Activated CD8-positive, alpha-beta memory T cell treated with anti-CD3 and anti-CD28 coated beads, Interleukin-2, amount 10 ng/mL, durations not matched to agents 7 days and 5 days (primary cell): ENCODE data around the gene HIPK2. TPM values are rescaled to one million over a fixed set of nuclear protein-coding genes. Genes with fewer than 3 reads are reported as not detected.

ENCODE experiments used
- ATAC-seq: fragments of 150-1000 bp; cut with Tn5 transposase; one replicate; pipeline ENCODE4 v1.10.0; 2021; ENCODE audit warnings: moderate library complexity
- CTCF ChIA-PET: fragments of 350-600 bp; sonication (Branson Sonifier 250); formaldehyde crosslinking; loops from one replicate; lab custom pipeline; 2021; ENCODE audit warnings: antibody characterized with exemption; lab: Charles Lee
- DNase-seq: peaks from one replicate; pipeline ENCODE4 v3.0.0-alpha.2; 2020
- H3K27ac Mint-ChIP-seq: one replicate; pipeline ENCODE4 v1.8.0; 2021; ENCODE audit warnings: mild to moderate bottlenecking, mixed read lengths
- H3K27me3 Mint-ChIP-seq: one replicate; pipeline ENCODE4 v1.8.0; 2021; ENCODE audit warnings: mixed read lengths
- H3K36me3 Mint-ChIP-seq: one replicate; pipeline ENCODE4 v1.8.0; 2021; ENCODE audit warnings: mild to moderate bottlenecking, mixed read lengths
- H3K4me1 Mint-ChIP-seq: one replicate; pipeline ENCODE4 v1.8.0; 2021; ENCODE audit warnings: mixed read lengths
- H3K4me3 Mint-ChIP-seq: one replicate; pipeline ENCODE4 v1.8.0; 2021; ENCODE audit warnings: mild to moderate bottlenecking, moderate library complexity, mixed read lengths
- H3K9me3 Mint-ChIP-seq: one replicate; pipeline ENCODE4 v1.8.0; 2022; ENCODE audit warnings: low read depth, mixed read lengths
- total RNA-seq, 2 experiments: library from RNA; stranded (reverse); gene quantifications; one replicate each; pipeline ENCODE4 v1.2.3, GENCODE V29; 2021

The HIPK2 gene
- total RNA-seq, 2 experiments from 2014 or later = 20.2 to 21.4 TPM

- ATAC-seq = no peak
- H3K4me3 Mint-ChIP-seq = no peak overlapping the region
- no peak for DNase-seq
- no peaks in the 10 kb centered on the region for H3K9me3 Mint-ChIP-seq
- no peaks in the 10 kb centered on the region for H3K27me3 Mint-ChIP-seq
- no peak overlapping the region for H3K27ac Mint-ChIP-seq
- peaks cover 5% of the 10 kb centered on the region for H3K36me3 Mint-ChIP-seq
- CTCF ChIA-PET = no interaction called here
- H3K4me1 Mint-ChIP-seq = peaks cover 43% of the 10 kb centered on the region
Observed at GRCh38 chr7:139696552-139696951, 81.2 kb downstream of the HIPK2 start.

- peak overlapping the region; percentile 13 for H3K27ac Mint-ChIP-seq
- no peak for DNase-seq
- no peaks in the 10 kb centered on the region for H3K9me3 Mint-ChIP-seq
- H3K36me3 Mint-ChIP-seq = peaks cover 8% of the 10 kb centered on the region
- no peak for ATAC-seq
- H3K4me3 Mint-ChIP-seq = no peak overlapping the region
- peaks cover 33% of the 10 kb centered on the region for H3K4me1 Mint-ChIP-seq
- no peaks in the 10 kb centered on the region for H3K27me3 Mint-ChIP-seq
- CTCF ChIA-PET = no interaction called here
Observed at GRCh38 chr7:139695588-139695987, 82.2 kb downstream of the HIPK2 start.

- Mint-ChIP-seq H3K4me1 (peaks cover 28% of the 10 kb centered on the region), H3K27ac (no peak overlapping the region), H3K27me3 (no peaks in the 10 kb centered on the region), H3K4me3 (no peak overlapping the region), H3K9me3 (no peaks in the 10 kb centered on the region), H3K36me3 (peaks cover 8% of the 10 kb centered on the region)
- CTCF ChIA-PET = no interaction called here
- ATAC-seq (no peak), DNase-seq (no peak)
Observed at GRCh38 chr7:139695051-139695450, 82.7 kb downstream of the HIPK2 start.

GRCh38 chr7:139694389-139694676, 83.5 kb downstream of the HIPK2 start:
- Mint-ChIP-seq H3K27ac (no peak overlapping the region), H3K36me3 (peaks cover 11% of the 10 kb centered on the region), H3K9me3 (no peaks in the 10 kb centered on the region), H3K4me1 (peaks cover 21% of the 10 kb centered on the region), H3K27me3 (no peaks in the 10 kb centered on the region), H3K4me3 (no peak overlapping the region)
- no peak for ATAC-seq
- CTCF ChIA-PET = no interaction called here
- DNase-seq = no peak

DNA sequence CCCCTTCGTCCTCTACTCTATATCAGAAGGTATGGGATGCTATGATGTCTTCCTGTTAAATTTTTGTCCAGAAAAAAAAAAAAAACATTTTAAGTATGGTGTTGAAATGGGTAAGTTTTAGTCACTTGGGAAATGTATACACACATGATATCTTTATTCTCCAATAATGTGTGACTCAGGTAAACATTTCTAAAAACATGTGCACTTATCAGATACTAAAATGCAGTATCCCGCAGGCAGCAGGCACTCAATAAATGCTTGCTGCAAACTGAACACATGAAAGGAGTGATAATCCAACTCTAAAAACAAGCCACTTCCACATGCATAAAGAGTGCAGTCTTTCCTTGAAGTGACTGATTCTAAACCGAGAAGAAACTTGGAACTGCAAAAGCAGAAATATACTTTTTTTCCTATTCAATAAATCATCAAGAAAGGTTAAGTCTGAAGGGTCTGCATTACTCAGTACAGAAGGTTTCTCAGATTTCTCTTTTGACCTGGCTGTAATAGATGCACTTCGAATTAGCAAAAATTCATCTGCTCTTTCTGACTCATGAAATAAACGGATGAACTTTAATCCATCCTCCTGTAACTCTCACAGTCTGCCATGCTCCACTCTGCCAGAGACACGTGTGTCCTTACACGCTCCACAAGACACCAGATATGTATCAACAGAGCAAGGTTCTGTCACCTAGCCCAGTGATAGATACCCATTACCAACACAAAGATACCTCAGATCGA, 84.0 kb downstream of the HIPK2 start:
- Mint-ChIP-seq H3K27me3 (no peaks in the 10 kb centered on the region), H3K4me3 (no peak overlapping the region), H3K27ac (no peak overlapping the region), H3K9me3 (no peaks in the 10 kb centered on the region), H3K4me1 (peaks cover 18% of the 10 kb centered on the region), H3K36me3 (peaks cover 11% of the 10 kb centered on the region)
- no peak for ATAC-seq
- no peak for DNase-seq
- CTCF ChIA-PET = no interaction called here

DNA sequence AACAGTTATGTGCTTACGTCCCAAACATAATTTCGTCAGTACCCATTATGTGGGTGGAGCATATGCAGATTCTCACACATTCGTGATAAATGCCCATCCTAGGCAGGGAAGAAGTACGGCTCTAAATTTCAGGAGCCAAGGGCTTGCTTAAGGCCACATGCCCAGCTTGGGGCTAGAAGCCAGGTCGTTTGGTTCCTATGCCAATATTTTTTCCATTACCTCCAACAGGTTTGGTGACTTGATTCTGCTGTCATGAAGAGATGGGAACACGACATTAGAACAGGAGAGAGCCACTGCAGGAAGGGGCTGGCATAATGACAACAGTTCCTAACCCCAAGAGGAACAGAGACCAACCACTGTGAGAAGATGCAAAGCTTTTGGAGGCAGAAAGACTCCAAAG, 85.1 kb downstream of the HIPK2 start:
- Mint-ChIP-seq H3K27ac (no peak overlapping the region), H3K27me3 (no peaks in the 10 kb centered on the region), H3K4me1 (peaks cover 17% of the 10 kb centered on the region), H3K9me3 (peaks cover 3% of the 10 kb centered on the region), H3K4me3 (no peak overlapping the region), H3K36me3 (peaks cover 16% of the 10 kb centered on the region)
- no peak for ATAC-seq
- no peak for DNase-seq
- CTCF ChIA-PET = no interaction called here

DNA sequence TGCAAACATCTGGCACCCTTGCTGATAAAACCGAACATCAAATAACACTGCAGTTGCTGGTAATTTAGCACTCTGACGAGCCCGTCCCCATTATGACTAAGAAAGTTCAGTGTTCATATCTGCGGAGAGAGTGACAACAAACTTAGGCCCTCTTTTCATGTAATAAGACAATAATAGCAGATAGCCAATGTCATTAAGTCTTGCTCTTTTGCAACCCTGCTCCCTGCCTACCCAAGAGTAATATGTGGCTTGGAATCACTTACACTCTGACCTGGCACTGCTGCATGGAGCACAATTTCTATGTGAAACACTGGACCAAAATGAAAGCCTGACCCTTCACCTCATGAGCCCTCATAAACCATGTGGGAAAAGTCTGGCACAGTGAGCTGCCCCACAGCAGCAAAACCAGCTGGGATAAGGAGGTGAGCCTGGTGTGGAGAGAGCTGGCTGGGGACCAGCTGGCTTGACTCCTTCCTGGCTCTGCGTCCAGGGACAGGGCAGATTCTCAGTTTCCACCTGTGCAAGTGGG, 86.5 kb downstream of the HIPK2 start:
- DNase-seq = no peak
- Mint-ChIP-seq H3K4me1 (peaks cover 6% of the 10 kb centered on the region), H3K36me3 (peaks cover 25% of the 10 kb centered on the region), H3K27me3 (no peaks in the 10 kb centered on the region), H3K27ac (no peak overlapping the region), H3K9me3 (peaks cover 5% of the 10 kb centered on the region), H3K4me3 (no peak overlapping the region)
- CTCF ChIA-PET = no interaction called here
- ATAC-seq = no peak

DNA sequence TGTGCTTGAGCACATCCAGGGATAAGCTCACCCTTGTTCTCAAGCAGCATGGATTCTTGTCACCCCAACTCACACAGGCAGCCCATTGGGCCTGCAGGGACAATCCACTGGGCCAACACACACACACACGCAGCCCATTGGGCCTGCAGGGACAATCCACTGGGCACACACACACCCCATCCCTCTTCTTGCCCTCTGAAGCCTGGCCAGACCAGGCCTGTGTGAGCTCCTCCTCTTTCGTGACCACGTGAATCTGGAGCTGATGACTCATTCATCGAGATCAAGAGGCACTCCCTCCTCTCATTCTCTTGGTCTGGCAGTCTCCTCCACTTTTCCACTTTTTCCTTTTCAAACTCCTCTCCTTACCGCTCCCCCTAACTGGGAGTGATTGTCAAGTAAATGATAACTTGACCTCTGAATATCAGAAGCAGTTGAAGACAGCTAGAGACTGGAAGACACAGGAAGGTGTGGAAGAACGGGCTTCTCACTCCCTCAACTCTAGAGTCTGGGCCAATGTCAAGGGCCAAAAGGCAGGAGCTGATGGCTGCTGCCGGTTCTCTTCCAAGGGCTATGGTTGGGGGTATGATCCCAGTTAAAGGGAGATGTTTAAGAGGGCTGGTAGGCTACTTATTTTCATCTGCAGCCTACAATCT, 89.7 kb downstream of the HIPK2 start:
- DNase-seq (no peak), ATAC-seq (no peak)
- Mint-ChIP-seq H3K27me3 (no peaks in the 10 kb centered on the region), H3K4me3 (no peak overlapping the region), H3K4me1 (peaks cover 25% of the 10 kb centered on the region), H3K36me3 (peaks cover 45% of the 10 kb centered on the region), H3K9me3 (peaks cover 11% of the 10 kb centered on the region), H3K27ac (peak overlapping the region; percentile 42)
- CTCF ChIA-PET = interaction anchor here (0.6 to 1.6 kb wide), 4 partner anchors 12 to 1036 kb away, joined by 3 to 4 read pairs (median 3); no protein-coding TSS in a partner anchor

- H3K27ac Mint-ChIP-seq = no peak overlapping the region
- CTCF ChIA-PET = interaction anchor here (0.6 to 1.6 kb wide), 3 partner anchors 12 to 316 kb away, joined by 3 to 4 read pairs (median 3); no protein-coding TSS in a partner anchor
- peaks cover 32% of the 10 kb centered on the region for H3K4me1 Mint-ChIP-seq
Observed at GRCh38 chr7:139687211-139687954, 90.4 kb downstream of the HIPK2 start.

GRCh38 chr7:139683137-139683921, 94.5 kb downstream of the HIPK2 start:
- ATAC-seq = no peak
- Mint-ChIP-seq H3K36me3 (peaks cover 40% of the 10 kb centered on the region), H3K27me3 (no peaks in the 10 kb centered on the region), H3K4me3 (peak overlapping the region; percentile 29), H3K27ac (peak overlapping the region; percentile 91), H3K4me1 (peaks cover 60% of the 10 kb centered on the region), H3K9me3 (peaks cover 11% of the 10 kb centered on the region)
- CTCF ChIA-PET = interaction anchor here (0.7 to 1.0 kb wide), 3 partner anchors 10 to 95 kb away, joined by 3 read pairs; no protein-coding TSS in a partner anchor
- DNase-seq = no peak

More at GRCh38 chr7:139687211-139687954, 90.4 kb downstream of the HIPK2 start:
- H3K9me3 Mint-ChIP-seq = peaks cover 11% of the 10 kb centered on the region
- DNase-seq (no peak), ATAC-seq (no peak)
- no peaks in the 10 kb centered on the region for H3K27me3 Mint-ChIP-seq
- no peak overlapping the region for H3K4me3 Mint-ChIP-seq
- peaks cover 45% of the 10 kb centered on the region for H3K36me3 Mint-ChIP-seq

DNA sequence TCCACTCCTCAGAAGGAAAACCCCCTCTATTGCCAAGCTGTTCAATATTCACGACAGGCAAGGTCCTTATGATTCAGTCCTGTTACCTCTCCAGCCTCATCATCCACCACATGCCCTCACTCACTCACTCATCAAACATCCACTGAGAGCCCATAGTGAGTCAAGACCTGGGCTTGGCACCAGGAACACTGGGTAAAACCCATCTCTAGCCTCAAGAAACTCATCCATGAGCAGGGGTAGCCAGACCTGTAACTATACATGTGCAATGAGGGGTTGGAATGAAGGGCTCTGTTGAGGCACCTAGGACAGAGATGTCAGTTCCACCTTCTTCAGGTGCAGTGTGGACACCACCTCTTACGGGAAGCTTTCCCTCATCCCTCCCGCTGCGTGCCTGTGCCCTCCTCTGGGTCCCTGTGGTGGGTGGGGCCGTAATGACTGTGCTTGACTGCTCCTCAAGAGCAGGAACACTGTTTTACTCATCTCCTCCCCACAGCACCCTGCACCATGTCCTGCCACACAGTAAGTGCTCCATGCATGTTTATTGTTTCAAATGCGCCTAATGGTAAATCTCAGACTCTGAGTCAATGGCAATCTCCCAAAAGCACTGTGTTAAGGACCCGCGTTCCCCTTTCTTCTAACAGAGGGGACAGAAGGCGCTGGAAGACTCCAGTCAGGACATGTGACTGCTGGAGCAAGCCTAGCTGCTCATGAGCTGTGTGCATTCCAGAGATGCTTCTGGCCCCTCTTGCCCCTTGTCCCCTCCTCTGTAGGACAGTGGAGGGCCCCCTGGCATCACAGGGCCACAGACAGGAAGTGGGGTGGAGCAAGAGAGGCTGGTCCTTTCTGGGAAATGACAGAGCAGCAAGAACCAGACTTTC, 95.4 kb downstream of the HIPK2 start:
- peak; percentile 72 for ATAC-seq
- DNase-seq = peak; percentile 85
- Mint-ChIP-seq H3K4me3 (peak overlapping the region; percentile 31), H3K36me3 (peaks cover 39% of the 10 kb centered on the region), H3K9me3 (peaks cover 8% of the 10 kb centered on the region), H3K27me3 (no peaks in the 10 kb centered on the region), H3K27ac (peak overlapping the region; percentile 91), H3K4me1 (peaks cover 61% of the 10 kb centered on the region)
- CTCF ChIA-PET = interaction anchor here (1.0 to 2.3 kb wide), 4 partner anchors 10 to 96 kb away, joined by 3 to 7 read pairs (median 4); no protein-coding TSS in a partner anchor

- Mint-ChIP-seq H3K27ac (peak overlapping the region; percentile 91), H3K27me3 (no peaks in the 10 kb centered on the region), H3K36me3 (peaks cover 38% of the 10 kb centered on the region), H3K4me3 (peak overlapping the region; percentile 31), H3K4me1 (peaks cover 61% of the 10 kb centered on the region), H3K9me3 (peaks cover 7% of the 10 kb centered on the region)
- ATAC-seq (no peak), DNase-seq (no peak)
- CTCF ChIA-PET = interaction anchor here (1.1 to 2.3 kb wide), 4 partner anchors 9 to 83 kb away, joined by 3 to 7 read pairs (median 4); no protein-coding TSS in a partner anchor
Observed at GRCh38 chr7:139681812-139682135, 96.0 kb downstream of the HIPK2 start.
